ENCODE data around the gene SPI1.

GRCh38 chr11:47314992-47315391, 63.4 kb downstream of the SPI1 start:
- no peak for TF ChIP-seq CTCF (optimal IDR thresholded peaks at IDR 0.05 in 1 of 3, IDR thresholded peaks at IDR 0.05 in 1 of 3, conservative IDR thresholded peaks at IDR 0.05 in 1 of 3; ENCODE audit: extremely low read depth in 1 of 3, insufficient read depth in 2 of 3, low read length in 3 of 3)
- TF ChIP-seq EZH2 (IDR thresholded peaks at IDR 0.05; ENCODE audit: low read length): no peak

All from keratinocyte (primary cell).